DMS 273 treated with DMSO at 0.1 percent for 48 hours (cell line): ENCODE data around the gene DNAJC5.
"Not testable (repeated sequence)": the region's sequence is repeated elsewhere in the genome, so short reads cannot be mapped to it uniquely, and the experiment has no call there.

ENCODE experiments used
- DNase-seq: peaks from one replicate; lab custom pipeline; 2025; lab: John Stamatoyannopoulos, UW

DNAJC5 gene

GRCh38 chr20:63955827-63956663 lies 61.1 kb downstream of the DNAJC5 start, which contains the start of gene UCKL1:
TSS of gene UCKL1 (minus strand) at chr20:63956416. CDS start at chr20:63956372, 44 bp downstream.
- no peak for DNase-seq

DNA sequence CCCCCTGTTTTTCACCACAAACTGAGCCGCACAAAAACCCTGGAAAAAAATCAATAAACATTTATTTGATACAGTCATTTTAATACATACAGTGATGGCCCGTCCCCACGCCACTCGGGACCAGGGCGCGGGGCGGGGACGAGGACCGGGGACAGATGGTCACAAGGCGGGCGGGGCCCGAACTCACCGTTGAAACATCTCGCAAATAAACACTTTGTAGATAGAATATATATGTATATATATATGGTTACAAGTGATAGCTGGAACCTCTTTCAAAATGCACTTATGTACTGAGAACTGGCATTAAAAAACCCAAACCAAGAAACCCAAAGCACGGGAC lies 61.7 kb downstream of the DNAJC5 start:
- peak; percentile 55 for DNase-seq

- DNase-seq: peak; percentile 78
Measured at GRCh38 chr20:63957004-63957689, 62.2 kb downstream of the DNAJC5 start.

GRCh38 chr20:63957690-63958441 lies 62.9 kb downstream of the DNAJC5 start:
- DNase-seq: peak; percentile 66

DNA sequence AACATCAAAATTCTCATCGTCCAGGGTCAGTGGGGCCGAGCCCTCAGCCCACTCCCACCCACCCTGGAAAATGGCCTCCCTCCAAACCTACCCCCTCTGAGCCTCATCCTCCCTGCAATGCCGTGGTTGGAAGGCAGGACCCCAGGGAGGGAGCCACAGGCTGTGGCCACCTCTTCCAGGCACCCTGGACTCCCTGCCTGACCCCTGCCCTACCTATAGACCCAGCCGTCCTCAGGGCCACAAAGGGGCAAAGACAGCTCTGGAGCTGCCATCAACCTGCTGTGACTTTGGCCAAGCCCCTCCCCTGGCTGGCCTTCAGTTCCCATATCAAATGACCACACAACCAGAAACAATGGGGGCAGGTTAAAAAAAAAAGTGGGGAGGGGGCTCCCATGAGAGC lies 63.5 kb downstream of the DNAJC5 start:
- DNase-seq: no peak

- DNase-seq: no peak
Measured at GRCh38 chr20:63958964-63959698, 64.2 kb downstream of the DNAJC5 start.

- DNase-seq: no peak
Measured at GRCh38 chr20:63959699-63960075, 64.8 kb downstream of the DNAJC5 start.

GRCh38 chr20:63960654-63961621 lies 66.0 kb downstream of the DNAJC5 start:
- DNase-seq: not testable (repeated sequence)

GRCh38 chr20:63961664-63962425 lies 66.9 kb downstream of the DNAJC5 start:
- no peak for DNase-seq

DNA sequence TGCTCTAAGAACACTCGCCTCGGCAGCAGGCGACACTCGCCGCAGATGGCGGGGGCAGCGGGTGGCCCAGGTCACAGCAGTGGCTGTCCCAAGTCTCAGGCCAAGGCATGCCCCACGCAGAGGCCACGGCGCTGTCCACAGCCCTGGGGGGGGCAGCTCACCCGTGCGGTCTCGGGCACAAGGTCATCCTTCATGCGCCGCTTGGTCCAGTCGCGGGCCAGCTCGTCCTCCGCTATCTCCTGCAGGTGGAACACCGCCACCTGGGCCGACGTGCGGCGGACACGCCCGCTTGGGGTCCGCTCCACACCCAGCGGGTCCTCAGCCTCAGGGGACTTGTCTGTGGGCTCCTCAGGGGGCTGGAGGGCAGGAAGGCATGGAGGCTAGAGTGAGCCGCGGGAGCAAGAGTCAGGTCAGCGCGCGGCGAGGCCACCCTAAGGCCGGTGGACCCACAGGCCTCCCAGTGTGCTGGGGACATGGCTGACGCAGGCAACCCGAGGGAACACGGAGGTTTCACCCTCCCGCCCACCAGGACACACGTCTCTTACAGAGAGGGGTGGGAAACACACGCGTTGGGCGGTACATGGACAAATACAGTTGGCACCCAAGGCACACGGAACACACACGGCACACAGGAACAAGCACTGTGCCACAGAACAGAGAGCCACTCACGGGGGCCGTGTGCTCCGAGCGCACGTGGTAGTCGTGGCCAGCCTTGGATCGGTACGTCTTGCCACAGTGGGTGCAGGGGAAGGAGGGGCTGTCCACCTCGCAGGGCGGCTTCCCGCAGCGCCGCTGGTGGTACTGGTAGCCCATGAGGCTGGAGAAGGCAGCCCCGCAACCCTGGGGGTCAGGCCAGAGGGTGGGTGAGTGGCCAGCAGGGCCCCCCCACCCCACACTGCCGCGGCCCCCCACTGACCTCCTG lies 67.8 kb downstream of the DNAJC5 start:
- DNase-seq: no peak

- no peak for DNase-seq
Measured at GRCh38 chr20:63963348-63963741, 68.4 kb downstream of the DNAJC5 start.

GRCh38 chr20:63963784-63964301 lies 68.9 kb downstream of the DNAJC5 start:
- no peak for DNase-seq

- DNase-seq: no peak
Measured at GRCh38 chr20:63964412-63964811, 69.5 kb downstream of the DNAJC5 start.

GRCh38 chr20:63966172-63966943 lies 71.4 kb downstream of the DNAJC5 start:
- no peak for DNase-seq

- no peak for DNase-seq
Measured at GRCh38 chr20:63966944-63967322, 72.0 kb downstream of the DNAJC5 start.

- no peak for DNase-seq
Measured at GRCh38 chr20:63967330-63968135, 72.6 kb downstream of the DNAJC5 start.
